Activated CD4-positive, alpha-beta memory T cell treated with anti-CD3 and anti-CD28 coated beads for 36 hours (primary cell): ENCODE data around the gene CD6. TPM values are rescaled to one million over a fixed set of nuclear protein-coding genes. Genes with fewer than 3 reads are reported as not detected.

Source experiments
- CTCF ChIA-PET: fragments of 350-600 bp; sonication (Branson Sonifier 250); formaldehyde crosslinking; loops from one replicate; lab custom pipeline; 2021; ENCODE audit warnings: antibody characterized with exemption, inconsistent platforms; lab: Charles Lee
- POLR2A ChIA-PET: fragments of 350-600 bp; sonication (Branson Sonifier 250); formaldehyde crosslinking; loops from one replicate; lab custom pipeline; 2021; ENCODE audit warnings: antibody characterized with exemption; lab: Charles Lee
- DNase-seq: peaks from one replicate; pipeline ENCODE4 v3.0.0-alpha.2; 2020
- H3K27ac Mint-ChIP-seq: one replicate; pipeline ENCODE4 v1.8.0; 2021; ENCODE audit warnings: mixed read lengths
- H3K27me3 Mint-ChIP-seq: one replicate; pipeline ENCODE4 v1.8.0; 2021; ENCODE audit warnings: mixed read lengths
- H3K36me3 Mint-ChIP-seq: one replicate; pipeline ENCODE4 v1.8.0; 2021; ENCODE audit warnings: mixed read lengths
- H3K4me1 Mint-ChIP-seq: one replicate; pipeline ENCODE4 v1.8.0; 2021; ENCODE audit warnings: low read depth, mixed read lengths
- H3K4me3 Mint-ChIP-seq: one replicate; pipeline ENCODE4 v1.8.0; 2021; ENCODE audit warnings: mild to moderate bottlenecking, mixed read lengths
- H3K9me3 Mint-ChIP-seq: one replicate; pipeline ENCODE4 v1.8.0; 2021; ENCODE audit warnings: mixed read lengths
- intact Hi-C: fragments of 100-400 bp; cut with micrococcal nuclease; formaldehyde crosslinking; loops from one replicate; pipeline ENCODE4 v1.15.1; 2023
- total RNA-seq, 2 experiments: library from RNA; stranded (reverse); gene quantifications; one replicate each; pipeline ENCODE4 v1.2.3, GENCODE V29; 2021

The CD6 gene
- total RNA-seq, 2 experiments from 2014 or later: 271 to 279 TPM

DNA sequence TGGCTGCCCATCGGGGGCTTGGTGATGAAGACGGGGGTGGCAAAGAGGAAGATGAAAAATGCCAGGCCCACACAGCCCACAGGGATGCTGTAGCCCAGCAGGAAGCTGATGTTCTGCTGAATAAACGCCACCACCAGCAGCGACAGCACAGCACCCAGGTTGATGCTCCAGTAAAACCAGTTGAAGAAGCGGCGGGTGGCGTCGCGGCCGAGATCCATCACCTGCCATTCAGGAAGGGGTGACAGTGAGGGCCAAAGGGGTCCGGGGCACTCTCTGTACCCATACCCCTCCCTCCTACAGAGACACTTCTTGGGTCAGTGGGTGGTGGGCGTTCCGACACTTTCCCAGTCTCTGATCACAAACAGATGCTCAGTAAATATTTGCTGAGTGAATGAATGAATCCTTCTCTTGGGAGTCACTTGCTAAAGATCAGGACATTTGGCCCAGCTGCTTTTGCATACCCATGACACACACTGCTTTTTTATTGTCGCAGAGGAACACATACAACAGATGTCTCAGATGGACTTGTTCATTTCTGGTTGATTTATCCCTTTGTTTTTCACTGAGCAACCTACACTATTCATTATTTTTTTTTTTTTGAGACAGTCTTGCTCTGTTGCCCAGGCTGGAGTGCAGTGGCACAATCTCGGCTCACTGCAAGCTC is 24.7 kb upstream of the CD6 start:
- peaks cover 3% of the 10 kb centered on the region for H3K4me1 Mint-ChIP-seq
- intact Hi-C loops: no loop called here
- H3K9me3 Mint-ChIP-seq: no peaks in the 10 kb centered on the region
- peaks cover 15% of the 10 kb centered on the region for H3K27me3 Mint-ChIP-seq
- no peak overlapping the region for H3K27ac Mint-ChIP-seq
- no peak for DNase-seq
- H3K4me3 Mint-ChIP-seq: no peak overlapping the region
- POLR2A ChIA-PET: no interaction called here
- CTCF ChIA-PET: interaction anchor here (1.7 kb wide), 1 partner anchor 24 kb away, joined by 8 read pairs; the partner anchor contains the start of gene CD6
- H3K36me3 Mint-ChIP-seq: no peaks in the 10 kb centered on the region

GRCh38 chr11:60947700-60948099 is 23.8 kb upstream of the CD6 start:
- no peaks in the 10 kb centered on the region for H3K36me3 Mint-ChIP-seq
- no peak overlapping the region for H3K4me3 Mint-ChIP-seq
- peaks cover 13% of the 10 kb centered on the region for H3K4me1 Mint-ChIP-seq
- intact Hi-C loops: no loop called here
- no peak for DNase-seq
- H3K9me3 Mint-ChIP-seq: no peaks in the 10 kb centered on the region
- CTCF ChIA-PET: interaction anchor here (1.1 kb wide), 1 partner anchor 32 kb away, joined by 3 read pairs; no protein-coding TSS in a partner anchor
- no peak overlapping the region for H3K27ac Mint-ChIP-seq
- POLR2A ChIA-PET: no interaction called here
- H3K27me3 Mint-ChIP-seq: peaks cover 23% of the 10 kb centered on the region

DNA sequence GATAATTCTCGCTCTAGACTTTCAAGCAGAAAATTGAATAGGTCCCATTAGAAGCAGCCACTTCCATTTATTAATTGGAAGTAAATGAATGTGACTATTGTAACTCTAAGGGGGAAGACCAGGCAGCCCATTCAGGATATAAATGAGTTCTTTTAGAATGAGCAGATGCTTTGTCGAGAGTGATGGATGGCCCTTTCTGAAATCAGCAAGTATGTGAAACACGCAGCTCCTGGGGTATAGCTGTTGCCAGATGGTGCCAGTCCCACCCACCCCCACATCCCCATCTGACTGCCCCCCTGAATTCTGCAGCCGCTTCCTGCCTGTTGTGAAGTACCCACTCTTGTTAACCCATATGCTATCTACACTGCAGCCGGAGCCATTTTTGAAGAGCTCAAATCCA is 23.2 kb upstream of the CD6 start:
- no peak for DNase-seq
- intact Hi-C loops: no loop called here
- H3K4me1 Mint-ChIP-seq: peaks cover 14% of the 10 kb centered on the region
- CTCF ChIA-PET: interaction anchor here (1.1 kb wide), 2 partner anchors 22 to 33 kb away, joined by 3 to 4 read pairs; no protein-coding TSS in a partner anchor
- peaks cover 28% of the 10 kb centered on the region for H3K27me3 Mint-ChIP-seq
- no peak overlapping the region for H3K4me3 Mint-ChIP-seq
- no peak overlapping the region for H3K27ac Mint-ChIP-seq
- no peaks in the 10 kb centered on the region for H3K36me3 Mint-ChIP-seq
- H3K9me3 Mint-ChIP-seq: no peaks in the 10 kb centered on the region
- POLR2A ChIA-PET: no interaction called here

GRCh38 chr11:60950024-60950423 is 21.5 kb upstream of the CD6 start:
- peaks cover 14% of the 10 kb centered on the region for H3K4me1 Mint-ChIP-seq
- ChIA-PET POLR2A (no interaction called here), CTCF (no interaction called here)
- H3K27ac Mint-ChIP-seq: no peak overlapping the region
- H3K36me3 Mint-ChIP-seq: no peaks in the 10 kb centered on the region
- no peaks in the 10 kb centered on the region for H3K9me3 Mint-ChIP-seq
- no peak overlapping the region for H3K4me3 Mint-ChIP-seq
- DNase-seq: no peak
- H3K27me3 Mint-ChIP-seq: peaks cover 25% of the 10 kb centered on the region
- intact Hi-C loops: loop anchor here (5.0 kb wide), 1 partner anchor 33 kb away; no protein-coding TSS in a partner anchor

- ChIA-PET POLR2A (no interaction called here), CTCF (no interaction called here)
- peak; percentile 32 for DNase-seq
- H3K27ac Mint-ChIP-seq: no peak overlapping the region
- intact Hi-C loops: loop anchor here (5.0 kb wide), 1 partner anchor 34 kb away; no protein-coding TSS in a partner anchor
- peaks cover 14% of the 10 kb centered on the region for H3K4me1 Mint-ChIP-seq
- H3K9me3 Mint-ChIP-seq: no peaks in the 10 kb centered on the region
- H3K36me3 Mint-ChIP-seq: no peaks in the 10 kb centered on the region
- no peak overlapping the region for H3K4me3 Mint-ChIP-seq
- H3K27me3 Mint-ChIP-seq: peaks cover 25% of the 10 kb centered on the region
Observed at GRCh38 chr11:60950933-60951605, 20.4 kb upstream of the CD6 start.

DNA sequence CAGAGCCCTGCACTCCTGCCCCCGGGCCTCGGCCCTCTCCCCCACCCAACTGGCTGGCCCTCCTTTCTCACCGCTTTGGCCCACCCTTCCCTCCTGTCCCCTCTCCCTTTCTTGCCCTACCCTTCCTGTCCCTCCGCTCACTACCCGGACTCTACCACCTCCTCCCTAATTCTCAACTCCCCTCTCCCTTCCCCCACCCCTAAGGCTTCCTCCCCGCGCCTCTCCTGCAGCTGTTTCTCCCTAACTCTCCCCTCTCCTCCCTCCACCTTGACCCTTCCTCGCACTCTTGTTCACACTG is 19.9 kb upstream of the CD6 start:
- H3K27me3 Mint-ChIP-seq: peaks cover 25% of the 10 kb centered on the region
- ChIA-PET POLR2A (no interaction called here), CTCF (no interaction called here)

DNA sequence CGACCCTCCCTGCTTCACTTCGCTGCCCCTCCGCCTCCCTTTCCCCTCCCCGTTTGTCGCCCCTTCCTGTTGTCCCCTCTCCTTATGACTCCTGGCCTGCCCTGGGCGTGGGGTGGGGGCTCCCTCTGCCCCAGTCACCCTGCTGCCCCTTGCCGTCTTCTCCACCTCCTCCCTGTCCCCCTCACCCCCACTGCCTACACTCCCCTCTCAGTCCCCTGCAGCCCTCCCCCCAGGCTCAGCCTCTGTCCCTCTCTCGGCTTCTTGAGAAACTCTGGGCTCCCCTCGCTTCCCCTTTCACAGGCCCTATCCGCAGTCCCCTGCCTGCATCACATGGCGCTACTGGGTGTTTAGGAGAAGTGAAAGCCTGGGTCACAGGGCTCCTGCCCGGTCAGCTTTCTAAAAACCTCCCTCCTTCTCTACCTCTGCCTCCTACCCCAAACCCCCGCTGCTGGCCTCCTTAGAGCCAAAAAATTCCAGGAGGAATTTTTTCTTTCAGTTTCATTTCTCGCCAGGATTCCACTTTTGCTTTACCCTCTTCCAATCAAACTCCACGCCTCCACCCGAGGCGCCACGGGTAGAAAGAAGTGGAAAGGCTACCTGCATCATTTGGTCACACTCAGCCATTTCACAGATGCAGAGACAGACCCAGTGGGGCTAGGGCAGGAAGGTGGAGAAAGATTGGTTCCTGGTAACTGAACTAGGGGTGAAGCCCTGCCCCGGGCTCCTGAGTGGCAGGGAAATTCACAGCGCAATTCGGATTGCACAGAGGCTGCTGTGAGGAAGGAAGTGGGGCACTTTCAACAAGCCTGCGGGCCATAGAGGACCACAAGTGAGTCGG is 19.4 kb upstream of the CD6 start, which contains the start of gene SLC15A3:
TSS of gene SLC15A3 (minus strand) at position 273 of the 838 bp plus-strand sequence. CDS start 625 bp downstream, outside the sequence.
- Mint-ChIP-seq H3K27me3 (peaks cover 25% of the 10 kb centered on the region), H3K4me3 (peak within 1 kb of the TSS; percentile 48), H3K27ac (no peak within 1 kb of the TSS), H3K9me3 (no peaks in the 10 kb centered on the region), H3K4me1 (peaks cover 14% of the 10 kb centered on the region), H3K36me3 (no peaks in the 10 kb centered on the region)
- CTCF ChIA-PET: no interaction called here
- POLR2A ChIA-PET: no interaction called here
- intact Hi-C loops: loop anchor here (5.0 kb wide), 1 partner anchor 35 kb away; no protein-coding TSS in a partner anchor
- DNase-seq: peak; percentile 44

More for the DNA sequence above, 19.9 kb upstream of the CD6 start:
- Mint-ChIP-seq H3K4me1 (peaks cover 14% of the 10 kb centered on the region), H3K9me3 (no peaks in the 10 kb centered on the region), H3K27ac (no peak overlapping the region), H3K36me3 (no peaks in the 10 kb centered on the region), H3K4me3 (peak overlapping the region; percentile 35)
- DNase-seq: no peak
- intact Hi-C loops: loop anchor here (5.0 kb wide), 1 partner anchor 34 kb away; no protein-coding TSS in a partner anchor

DNA sequence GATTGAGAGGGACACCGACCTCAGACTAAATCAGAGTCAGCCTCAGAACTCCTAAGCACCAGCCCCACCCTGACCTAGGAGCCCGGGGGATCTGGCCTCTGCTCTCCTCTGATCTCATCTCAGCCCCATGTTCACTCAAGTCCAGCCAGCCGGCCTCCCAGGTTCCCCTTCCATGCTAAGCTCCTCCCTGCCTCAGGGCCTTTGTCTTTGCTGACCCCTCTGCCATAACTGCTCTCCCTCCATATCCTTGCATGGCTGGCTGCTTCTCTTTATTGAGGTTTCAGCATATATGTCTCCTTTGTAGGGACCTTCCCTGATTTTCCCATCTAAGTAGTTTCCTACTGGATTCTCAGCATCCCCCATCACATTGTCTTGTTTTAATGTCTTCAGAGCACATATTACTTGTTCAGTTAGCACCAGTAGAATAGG is 18.7 kb upstream of the CD6 start:
- peaks cover 25% of the 10 kb centered on the region for H3K27me3 Mint-ChIP-seq
- H3K36me3 Mint-ChIP-seq: no peaks in the 10 kb centered on the region
- no peak overlapping the region for H3K4me3 Mint-ChIP-seq
- intact Hi-C loops: loop anchor here (5.0 kb wide), 1 partner anchor 35 kb away; no protein-coding TSS in a partner anchor
- peaks cover 14% of the 10 kb centered on the region for H3K4me1 Mint-ChIP-seq
- no peak overlapping the region for H3K27ac Mint-ChIP-seq
- ChIA-PET POLR2A (no interaction called here), CTCF (no interaction called here)
- H3K9me3 Mint-ChIP-seq: no peaks in the 10 kb centered on the region
- no peak for DNase-seq

DNA sequence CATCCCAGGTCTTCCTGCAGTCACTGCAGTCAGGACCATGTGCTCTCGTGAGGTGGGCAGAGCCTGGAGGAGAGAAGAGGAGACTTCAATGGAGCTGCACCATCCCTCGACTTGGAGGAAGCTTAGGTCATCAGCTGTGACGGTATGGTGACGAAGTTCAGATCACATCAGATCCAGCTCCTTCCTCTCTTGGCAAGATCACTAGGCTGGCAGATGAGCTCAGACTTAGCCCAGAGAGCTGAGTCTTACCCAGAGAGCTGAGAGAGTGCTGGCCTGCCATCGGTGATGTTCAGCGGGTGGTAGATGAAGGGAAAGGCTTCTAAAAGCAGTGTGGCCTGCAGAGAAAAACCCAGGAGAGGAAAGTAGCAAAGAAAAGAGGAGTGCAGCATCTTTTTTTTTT is 17.7 kb upstream of the CD6 start:
- ChIA-PET CTCF (interaction anchor here (1.4 kb wide), 1 partner anchor 233 kb away, joined by 4 read pairs; no protein-coding TSS in a partner anchor), POLR2A (no interaction called here)
- DNase-seq: no peak
- H3K4me3 Mint-ChIP-seq: no peak overlapping the region
- H3K9me3 Mint-ChIP-seq: no peaks in the 10 kb centered on the region
- peaks cover 21% of the 10 kb centered on the region for H3K27me3 Mint-ChIP-seq
- no peaks in the 10 kb centered on the region for H3K36me3 Mint-ChIP-seq
- H3K27ac Mint-ChIP-seq: no peak overlapping the region
- H3K4me1 Mint-ChIP-seq: peaks cover 14% of the 10 kb centered on the region
- intact Hi-C loops: loop anchor here (5.0 kb wide), 1 partner anchor 36 kb away; no protein-coding TSS in a partner anchor

GRCh38 chr11:60954421-60954820 is 17.1 kb upstream of the CD6 start:
- ChIA-PET POLR2A (no interaction called here), CTCF (interaction anchor here (1.0 to 1.7 kb wide), 4 partner anchors 16 to 481 kb away, joined by 3 to 5 read pairs (median 4); no protein-coding TSS in a partner anchor)
- H3K27ac Mint-ChIP-seq: no peak overlapping the region
- intact Hi-C loops: loop anchor here (5.0 kb wide), 1 partner anchor 37 kb away; no protein-coding TSS in a partner anchor
- no peak for DNase-seq
- H3K4me3 Mint-ChIP-seq: no peak overlapping the region
- H3K4me1 Mint-ChIP-seq: peaks cover 14% of the 10 kb centered on the region
- H3K36me3 Mint-ChIP-seq: no peaks in the 10 kb centered on the region
- H3K9me3 Mint-ChIP-seq: no peaks in the 10 kb centered on the region
- H3K27me3 Mint-ChIP-seq: peaks cover 21% of the 10 kb centered on the region

GRCh38 chr11:60955571-60955970 is 15.9 kb upstream of the CD6 start:
- intact Hi-C loops: no loop called here

More at GRCh38 chr11:60955571-60955970, 15.9 kb upstream of the CD6 start:
- no peaks in the 10 kb centered on the region for H3K36me3 Mint-ChIP-seq
- CTCF ChIA-PET: interaction anchor here (0.6 to 1.7 kb wide), 4 partner anchors 15 to 480 kb away, joined by 3 to 5 read pairs (median 4); no protein-coding TSS in a partner anchor
- POLR2A ChIA-PET: no interaction called here
- H3K4me1 Mint-ChIP-seq: peaks cover 14% of the 10 kb centered on the region
- H3K4me3 Mint-ChIP-seq: no peak overlapping the region
- H3K9me3 Mint-ChIP-seq: no peaks in the 10 kb centered on the region
- DNase-seq: no peak
- H3K27ac Mint-ChIP-seq: no peak overlapping the region
- peaks cover 19% of the 10 kb centered on the region for H3K27me3 Mint-ChIP-seq
